Measurements from ENCODE around the gene BCL2.
A peak's percentile ranks its signal among the peaks of the same experiment; 100 is the strongest.

Gene BCL2

GRCh38 chr18:63307551-63308200 lies 11.9 kb downstream of the BCL2 start:
- Mint-ChIP-seq H3K36me3 (ENCODE audit: low read depth) (peaks cover 29% of the 10 kb centered on the region), H3K9me3 (no peaks in the 10 kb centered on the region), H3K4me1 (peaks cover 89% of the 10 kb centered on the region), H3K27me3 (no peaks in the 10 kb centered on the region), H3K4me3 (no peak overlapping the region), H3K27ac (no peak overlapping the region)
- ATAC-seq (no peak), DNase-seq (no peak)

- Mint-ChIP-seq H3K36me3 (ENCODE audit: low read depth) (peaks cover 29% of the 10 kb centered on the region), H3K4me3 (no peak overlapping the region), H3K4me1 (peaks cover 89% of the 10 kb centered on the region), H3K9me3 (no peaks in the 10 kb centered on the region), H3K27me3 (no peaks in the 10 kb centered on the region), H3K27ac (peak overlapping the region; percentile 48)
- DNase-seq (no peak), ATAC-seq (no peak)
Measured at GRCh38 chr18:63306819-63307550, 12.6 kb downstream of the BCL2 start.

- Mint-ChIP-seq H3K4me3 (no peak overlapping the region), H3K27me3 (no peaks in the 10 kb centered on the region), H3K9me3 (no peaks in the 10 kb centered on the region), H3K4me1 (peaks cover 89% of the 10 kb centered on the region), H3K36me3 (ENCODE audit: low read depth) (peaks cover 30% of the 10 kb centered on the region), H3K27ac (peak overlapping the region; percentile 48)
- no peak for DNase-seq
- no peak for ATAC-seq
Measured at GRCh38 chr18:63306249-63306648, 13.3 kb downstream of the BCL2 start.

- no peak for ATAC-seq
- peaks cover 45% of the 10 kb centered on the region for H3K36me3 Mint-ChIP-seq (ENCODE audit: low read depth)
Measured at GRCh38 chr18:63303547-63303946, 16.0 kb downstream of the BCL2 start.

GRCh38 chr18:63302636-63303405 lies 16.7 kb downstream of the BCL2 start:
- H3K9me3 Mint-ChIP-seq: no peaks in the 10 kb centered on the region
- ATAC-seq (peak; percentile 72), DNase-seq (no peak)
- no peaks in the 10 kb centered on the region for H3K27me3 Mint-ChIP-seq
- H3K4me1 Mint-ChIP-seq: peaks cover 92% of the 10 kb centered on the region
- H3K27ac Mint-ChIP-seq: peak overlapping the region; percentile 99
- peaks cover 51% of the 10 kb centered on the region for H3K36me3 Mint-ChIP-seq (ENCODE audit: low read depth)
- peak overlapping the region; percentile 70 for H3K4me3 Mint-ChIP-seq

More at GRCh38 chr18:63303547-63303946, 16.0 kb downstream of the BCL2 start:
- no peaks in the 10 kb centered on the region for H3K27me3 Mint-ChIP-seq
- peaks cover 94% of the 10 kb centered on the region for H3K4me1 Mint-ChIP-seq
- H3K27ac Mint-ChIP-seq: peak overlapping the region; percentile 99
- H3K4me3 Mint-ChIP-seq: peak overlapping the region; percentile 64
- H3K9me3 Mint-ChIP-seq: no peaks in the 10 kb centered on the region
- no peak for DNase-seq

GRCh38 chr18:63302220-63302619 lies 17.3 kb downstream of the BCL2 start:
- peaks cover 91% of the 10 kb centered on the region for H3K4me1 Mint-ChIP-seq
- ATAC-seq: peak; percentile 8
- no peaks in the 10 kb centered on the region for H3K27me3 Mint-ChIP-seq
- H3K27ac Mint-ChIP-seq: peak overlapping the region; percentile 99
- H3K36me3 Mint-ChIP-seq (ENCODE audit: low read depth): peaks cover 52% of the 10 kb centered on the region
- H3K9me3 Mint-ChIP-seq: no peaks in the 10 kb centered on the region
- peak overlapping the region; percentile 70 for H3K4me3 Mint-ChIP-seq
- DNase-seq: no peak

GRCh38 chr18:63301434-63301833 lies 18.1 kb downstream of the BCL2 start:
- Mint-ChIP-seq H3K27me3 (no peaks in the 10 kb centered on the region), H3K4me1 (peaks cover 85% of the 10 kb centered on the region), H3K36me3 (ENCODE audit: low read depth) (peaks cover 49% of the 10 kb centered on the region), H3K27ac (peak overlapping the region; percentile 99), H3K9me3 (no peaks in the 10 kb centered on the region), H3K4me3 (peak overlapping the region; percentile 70)
- DNase-seq (no peak), ATAC-seq (peak; percentile 34)

GRCh38 chr18:63299837-63300745 lies 19.5 kb downstream of the BCL2 start:
- peak overlapping the region; percentile 70 for H3K4me3 Mint-ChIP-seq
- H3K4me1 Mint-ChIP-seq: peaks cover 81% of the 10 kb centered on the region
- H3K27ac Mint-ChIP-seq: peak overlapping the region; percentile 99

GRCh38 chr18:63298400-63299365 lies 20.9 kb downstream of the BCL2 start:
- ATAC-seq: no peak

More at GRCh38 chr18:63299837-63300745, 19.5 kb downstream of the BCL2 start:
- H3K27me3 Mint-ChIP-seq: no peaks in the 10 kb centered on the region
- DNase-seq (no peak), ATAC-seq (peak; percentile 60)
- H3K36me3 Mint-ChIP-seq (ENCODE audit: low read depth): peaks cover 55% of the 10 kb centered on the region
- H3K9me3 Mint-ChIP-seq: no peaks in the 10 kb centered on the region

GRCh38 chr18:63297687-63298399 lies 21.7 kb downstream of the BCL2 start:
- Mint-ChIP-seq H3K36me3 (ENCODE audit: low read depth) (peaks cover 68% of the 10 kb centered on the region), H3K27ac (peak overlapping the region; percentile 99), H3K27me3 (no peaks in the 10 kb centered on the region), H3K4me1 (peaks cover 74% of the 10 kb centered on the region), H3K9me3 (no peaks in the 10 kb centered on the region), H3K4me3 (no peak overlapping the region)
- no peak for DNase-seq
- no peak for ATAC-seq

More at GRCh38 chr18:63298400-63299365, 20.9 kb downstream of the BCL2 start:
- H3K4me1 Mint-ChIP-seq: peaks cover 74% of the 10 kb centered on the region
- H3K27ac Mint-ChIP-seq: peak overlapping the region; percentile 99
- no peak for DNase-seq
- no peaks in the 10 kb centered on the region for H3K9me3 Mint-ChIP-seq
- peaks cover 60% of the 10 kb centered on the region for H3K36me3 Mint-ChIP-seq (ENCODE audit: low read depth)
- H3K27me3 Mint-ChIP-seq: no peaks in the 10 kb centered on the region
- peak overlapping the region; percentile 70 for H3K4me3 Mint-ChIP-seq

GRCh38 chr18:63293935-63294334 lies 25.6 kb downstream of the BCL2 start:
- DNase-seq: no peak
- Mint-ChIP-seq H3K27ac (peak overlapping the region; percentile 86), H3K9me3 (no peaks in the 10 kb centered on the region), H3K4me3 (no peak overlapping the region), H3K4me1 (peaks cover 68% of the 10 kb centered on the region), H3K36me3 (ENCODE audit: low read depth) (peaks cover 69% of the 10 kb centered on the region), H3K27me3 (no peaks in the 10 kb centered on the region)
- no peak for ATAC-seq

GRCh38 chr18:63292831-63293683 lies 26.5 kb downstream of the BCL2 start:
- H3K27ac Mint-ChIP-seq: peak overlapping the region; percentile 86
- peak overlapping the region; percentile 45 for H3K4me3 Mint-ChIP-seq
- H3K36me3 Mint-ChIP-seq (ENCODE audit: low read depth): peaks cover 61% of the 10 kb centered on the region
- ATAC-seq (peak; percentile 59), DNase-seq (peak; percentile 48)
- H3K9me3 Mint-ChIP-seq: no peaks in the 10 kb centered on the region
- H3K27me3 Mint-ChIP-seq: no peaks in the 10 kb centered on the region
- peaks cover 60% of the 10 kb centered on the region for H3K4me1 Mint-ChIP-seq

All from activated naive CD8-positive, alpha-beta T cell treated with anti-CD3 and anti-CD28 coated beads, Interleukin-2, amount 50 U/mL, for 24 hours (primary cell).